Measurements from ENCODE around the gene PRMT7.
A peak's percentile ranks its signal among the peaks of the same experiment; 100 is the strongest.

Gene PRMT7

DNA sequence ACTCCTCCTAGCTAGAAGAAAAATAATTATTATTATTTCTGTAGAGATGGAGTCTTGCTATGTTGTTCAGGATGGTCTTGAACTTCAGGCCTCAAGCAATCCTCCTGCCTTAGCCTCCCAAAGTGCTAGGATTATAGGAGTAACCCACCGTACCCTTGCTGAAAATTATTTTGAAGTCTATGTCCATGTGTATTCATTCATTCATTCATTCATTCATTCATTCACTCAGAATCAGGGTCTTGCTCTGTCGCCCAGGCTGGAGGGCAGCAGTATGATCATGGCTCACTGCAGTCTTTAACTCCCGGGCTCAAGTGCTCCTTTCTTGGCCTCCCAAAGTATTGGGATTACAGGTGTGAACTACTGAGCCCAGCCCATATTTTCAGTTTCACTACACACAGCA lies 4.2 kb upstream of the PRMT7 start:
- no peak for DNase-seq (ENCODE audit: low read depth)

DNA sequence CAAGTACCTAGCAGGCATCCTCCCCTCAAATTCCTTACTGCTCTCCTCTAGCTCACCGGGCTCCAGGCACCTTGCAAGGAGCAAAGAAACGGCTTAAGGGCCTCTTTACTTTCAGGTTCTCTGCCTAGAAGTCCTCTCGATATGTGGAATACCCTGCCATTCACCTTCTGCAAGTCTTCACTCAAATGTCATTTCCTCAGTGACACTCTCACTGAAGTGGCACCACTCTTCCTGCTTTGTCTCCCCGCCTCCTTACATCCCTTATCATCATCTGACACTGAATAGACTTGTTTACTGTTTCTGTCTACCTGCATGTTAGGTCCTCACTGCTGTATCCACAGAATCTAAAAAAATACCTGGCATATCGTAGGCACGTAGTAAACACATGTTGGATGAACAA lies 1.0 kb upstream of the PRMT7 start:
- no peak for DNase-seq (ENCODE audit: low read depth)

DNA sequence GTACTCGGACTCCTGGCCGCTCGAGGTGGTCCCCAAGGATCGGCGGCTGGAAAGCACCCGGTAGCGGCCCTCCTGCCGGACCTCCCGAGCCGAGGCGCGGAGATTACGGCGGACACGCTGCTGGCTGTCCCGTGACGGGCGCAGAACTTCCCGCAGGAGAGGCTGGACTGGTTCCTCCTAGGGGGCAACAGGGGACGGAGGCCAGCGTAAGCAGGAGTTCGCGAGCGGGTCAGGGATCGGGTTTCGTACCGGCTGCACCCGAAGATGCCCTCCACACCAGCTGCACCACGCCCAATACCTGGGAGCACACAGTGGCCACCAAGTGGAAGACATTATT lies 414 bp upstream of the PRMT7 start:
- DNase-seq (ENCODE audit: low read depth): no peak

DNA sequence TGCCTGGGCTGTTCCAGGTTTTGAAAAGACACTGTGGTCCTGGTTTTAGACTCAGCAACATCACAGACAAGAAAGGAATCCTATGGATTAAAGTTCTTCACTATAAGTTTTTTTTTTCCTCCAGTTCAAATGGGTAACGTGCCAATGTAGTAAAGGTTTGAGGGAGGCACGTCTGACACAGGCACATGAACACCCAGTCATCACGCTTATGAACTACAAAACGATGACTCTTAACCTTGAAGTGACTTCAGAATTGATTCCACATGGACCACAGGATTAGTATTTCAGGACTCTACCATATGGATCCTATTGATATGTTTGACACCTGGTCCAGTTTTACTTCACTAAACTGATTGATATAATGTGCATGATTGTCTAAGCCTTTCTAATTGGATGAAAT lies 2.3 kb downstream of the PRMT7 start:
- no peak for DNase-seq (ENCODE audit: low read depth)

DNA sequence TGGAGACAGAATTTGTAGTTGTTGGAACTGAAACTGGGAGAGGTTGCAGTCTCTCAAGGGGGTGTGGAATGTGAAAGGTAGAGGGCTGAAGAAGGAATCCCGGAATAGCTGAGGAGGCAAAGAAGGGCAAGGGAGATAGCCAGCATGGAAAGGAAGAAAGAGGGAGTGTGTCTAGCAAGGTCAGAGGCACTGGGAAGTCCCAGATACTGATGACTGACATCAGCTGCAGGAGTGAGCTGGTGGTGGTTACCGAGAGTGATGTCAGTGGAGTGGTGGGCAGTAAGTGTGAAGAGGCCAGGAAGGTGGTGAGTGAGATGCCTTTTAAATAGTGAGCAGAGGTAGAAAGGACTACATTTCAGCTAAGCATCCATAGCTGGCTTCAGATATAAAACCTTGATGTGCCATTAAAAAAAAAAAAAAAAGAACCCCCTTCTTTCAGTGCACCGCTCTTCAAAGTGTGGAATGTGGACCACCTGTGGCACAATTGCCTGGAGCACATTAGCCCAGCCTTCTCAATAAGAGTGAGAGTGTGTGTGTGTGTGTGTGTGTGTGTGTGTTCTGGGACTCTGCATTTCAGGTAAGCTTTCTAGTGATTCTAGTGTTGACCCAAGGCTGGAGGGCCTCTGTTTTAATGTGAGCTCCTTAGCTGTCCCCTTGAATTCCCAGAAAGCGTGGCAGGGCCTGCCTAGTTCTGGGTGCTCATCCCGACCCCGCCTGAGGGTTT lies 8.5 kb downstream of the PRMT7 start:
- no peak for DNase-seq (ENCODE audit: low read depth)

DNA sequence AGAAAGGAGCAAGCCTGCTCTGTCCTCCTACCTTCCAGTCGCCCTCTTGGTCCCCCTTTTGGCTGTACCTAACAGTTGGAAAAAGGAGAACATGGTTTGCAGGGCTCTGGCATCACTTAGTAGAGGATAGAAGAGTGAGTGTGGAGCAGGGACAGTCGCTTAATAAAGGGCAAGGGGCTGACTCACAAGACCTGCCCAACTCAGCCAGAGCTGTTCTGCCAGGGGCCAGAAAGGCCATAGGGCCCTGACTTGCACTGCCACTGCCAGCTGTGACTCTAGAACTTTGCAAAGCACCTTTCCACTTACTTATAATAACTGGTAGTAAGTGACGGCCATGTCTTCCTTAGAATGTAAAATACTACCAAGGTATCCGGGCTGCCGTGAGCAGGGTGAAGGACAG lies 13.5 kb downstream of the PRMT7 start:
- DNase-seq (ENCODE audit: low read depth): no peak

DNA sequence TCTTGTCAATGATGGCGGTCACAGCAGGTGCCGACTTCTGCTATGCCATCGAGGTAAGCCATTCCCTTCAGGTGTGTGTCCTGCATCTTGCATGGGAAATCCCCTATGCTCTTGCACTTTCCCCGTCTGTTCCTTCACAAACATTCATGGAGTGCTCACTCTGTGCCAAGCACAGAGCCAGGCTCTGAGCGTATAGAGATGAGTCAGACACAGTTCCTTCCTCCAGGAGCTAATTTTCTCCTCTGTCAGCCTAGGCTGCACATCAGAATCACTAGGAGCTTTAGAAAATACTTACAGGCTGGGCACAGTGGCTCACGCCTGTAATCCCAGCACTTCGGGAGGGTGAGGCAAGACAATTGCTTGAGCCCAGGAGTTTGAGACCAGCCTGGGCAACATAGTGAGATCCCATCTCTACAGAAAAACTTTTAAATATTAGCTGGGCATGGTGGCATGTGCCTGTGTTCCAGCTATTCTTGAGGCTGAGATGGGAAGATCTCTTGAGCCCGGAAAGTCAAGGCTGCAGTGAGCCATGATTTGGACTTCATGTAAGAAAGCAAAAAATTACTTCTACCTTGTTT lies 14.1 kb downstream of the PRMT7 start:
- DNase-seq (ENCODE audit: low read depth): no peak

DNA sequence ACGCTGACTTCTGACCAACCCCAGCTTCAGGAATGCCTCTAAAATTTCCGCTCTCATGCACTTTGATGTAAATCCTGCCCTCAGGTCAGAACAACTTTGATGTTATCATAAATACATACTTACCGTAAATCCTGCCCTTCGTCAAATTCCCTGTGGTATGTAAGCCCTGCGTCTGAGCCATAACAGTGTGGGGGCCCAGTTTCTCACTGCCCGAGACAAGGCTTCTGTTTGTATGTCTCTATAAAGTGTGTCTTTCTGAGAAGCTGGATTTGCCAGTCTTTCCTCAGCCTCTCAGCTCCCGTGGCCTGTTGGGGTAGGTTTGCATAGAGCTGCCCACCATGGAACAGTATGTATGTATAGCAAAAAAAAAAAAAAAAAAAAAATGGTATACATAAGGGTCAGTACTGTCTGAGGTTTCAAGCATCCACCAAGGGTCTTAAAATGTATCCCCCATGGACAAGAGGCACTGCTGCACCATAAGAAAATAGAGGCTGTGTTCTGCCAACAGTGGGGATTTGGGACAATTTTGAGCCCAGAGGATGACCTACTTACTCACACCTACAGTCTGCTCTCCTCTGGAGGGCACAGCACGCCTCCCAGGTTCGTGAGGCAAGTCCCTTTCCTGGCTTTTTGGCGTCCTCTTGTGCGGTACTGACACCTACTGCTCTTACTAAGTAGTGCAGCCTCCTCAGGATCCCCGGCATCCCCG lies 17.5 kb downstream of the PRMT7 start:
- peak; percentile 50 for DNase-seq (ENCODE audit: low read depth)

DNA sequence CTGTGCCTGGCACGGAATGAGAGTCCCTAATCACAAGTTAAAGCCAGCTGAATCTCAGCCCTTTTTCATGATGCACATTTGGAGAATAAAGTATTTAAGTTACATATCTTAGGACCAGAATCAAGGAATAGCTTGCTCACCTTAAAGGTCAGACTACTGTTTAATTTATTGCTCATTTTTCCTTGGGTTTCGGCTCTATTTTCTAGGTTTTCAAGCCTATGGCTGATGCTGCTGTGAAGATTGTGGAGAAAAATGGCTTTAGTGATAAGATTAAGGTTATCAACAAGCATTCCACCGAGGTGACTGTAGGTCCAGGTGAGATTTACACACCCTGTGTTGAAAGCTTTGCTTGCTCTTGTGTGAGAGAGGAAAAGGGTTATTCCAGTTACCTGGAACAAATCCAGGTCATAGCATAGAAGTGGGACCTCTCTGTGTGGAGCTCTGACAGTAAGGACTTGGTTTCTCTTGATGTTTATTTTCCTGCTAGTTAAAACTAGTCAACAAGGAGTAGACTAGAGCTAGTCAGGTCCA lies 18.1 kb downstream of the PRMT7 start:
- DNase-seq (ENCODE audit: low read depth): no peak

DNA sequence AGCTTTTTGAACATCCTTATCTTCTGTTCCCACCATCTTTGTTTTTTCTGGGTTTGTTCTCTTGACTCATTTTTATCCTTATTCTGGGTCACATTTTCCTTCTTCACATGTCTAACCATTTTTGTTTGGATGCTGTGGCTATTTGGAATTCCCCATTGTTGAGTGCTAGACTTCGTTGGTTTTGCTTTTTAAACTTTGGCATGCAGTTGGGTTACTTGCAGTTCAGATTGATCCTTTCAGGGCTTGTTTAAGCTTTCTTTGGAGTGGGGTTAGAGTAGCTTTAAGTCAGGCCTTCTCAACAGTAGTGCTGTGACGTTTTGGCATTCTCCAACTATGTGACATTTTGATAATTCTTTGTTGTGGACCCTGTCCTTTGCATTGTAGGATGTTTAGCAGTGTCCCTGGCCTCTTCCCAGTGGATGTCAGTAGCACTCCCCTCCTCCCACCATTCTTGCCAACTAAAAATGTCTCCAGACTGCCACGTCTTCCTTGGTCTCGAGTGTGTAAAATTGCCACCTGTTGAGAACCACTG lies 21.1 kb downstream of the PRMT7 start:
- no peak for DNase-seq (ENCODE audit: low read depth)

DNA sequence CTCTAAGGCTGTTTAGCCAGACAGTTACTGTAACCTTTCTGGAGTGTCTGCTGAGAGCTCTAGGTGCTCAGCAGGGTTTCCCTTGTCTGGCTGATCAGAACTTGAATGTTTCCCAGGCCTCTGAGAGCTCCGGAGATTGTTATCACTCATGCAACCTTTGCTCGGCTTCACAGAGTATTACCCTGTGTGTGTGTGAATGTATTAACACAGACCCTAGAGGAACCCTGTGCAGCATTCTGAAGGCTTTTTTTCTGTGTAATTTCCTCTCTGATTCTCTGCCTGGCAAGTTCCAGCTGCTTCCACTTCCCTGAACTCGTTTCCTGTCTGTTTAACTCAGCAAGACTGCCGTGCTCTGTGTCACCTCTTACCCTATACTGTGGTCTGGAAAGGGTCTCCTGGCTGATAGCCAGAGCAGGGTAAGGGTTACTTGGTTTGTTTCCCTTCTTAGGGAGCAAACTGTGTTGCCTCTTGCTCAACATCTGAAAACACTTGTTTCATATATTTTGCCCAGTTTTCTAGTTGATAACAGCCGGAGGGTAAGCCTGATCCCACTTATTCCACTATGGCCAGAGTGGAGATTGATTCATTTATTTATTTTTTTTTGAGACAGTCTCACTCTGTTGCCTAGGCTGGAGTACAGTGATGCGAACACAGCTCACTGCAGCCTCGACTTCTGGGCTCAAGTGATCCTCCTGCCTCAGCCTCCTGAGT lies 21.7 kb downstream of the PRMT7 start:
- no peak for DNase-seq (ENCODE audit: low read depth)

DNA sequence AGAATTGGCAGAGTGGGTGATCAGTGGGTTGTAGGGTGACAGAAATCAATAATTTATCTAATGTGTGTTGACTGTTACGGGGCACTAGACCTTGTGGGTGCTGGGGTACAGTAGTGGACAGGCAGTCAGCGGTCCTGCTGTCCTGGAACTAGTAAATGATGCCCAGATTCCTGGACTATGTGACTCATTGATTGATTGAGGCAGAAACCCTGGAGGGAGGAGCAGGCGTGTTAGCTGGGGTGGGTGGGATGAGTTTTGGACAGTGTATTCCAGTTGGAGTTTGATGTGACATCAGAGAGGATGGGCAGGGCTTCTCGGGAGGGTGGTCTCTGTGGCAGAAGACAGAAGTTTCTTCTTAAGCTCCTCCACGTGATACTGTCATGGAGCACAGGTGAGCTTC lies 24.4 kb downstream of the PRMT7 start:
- DNase-seq (ENCODE audit: low read depth): no peak

DNA sequence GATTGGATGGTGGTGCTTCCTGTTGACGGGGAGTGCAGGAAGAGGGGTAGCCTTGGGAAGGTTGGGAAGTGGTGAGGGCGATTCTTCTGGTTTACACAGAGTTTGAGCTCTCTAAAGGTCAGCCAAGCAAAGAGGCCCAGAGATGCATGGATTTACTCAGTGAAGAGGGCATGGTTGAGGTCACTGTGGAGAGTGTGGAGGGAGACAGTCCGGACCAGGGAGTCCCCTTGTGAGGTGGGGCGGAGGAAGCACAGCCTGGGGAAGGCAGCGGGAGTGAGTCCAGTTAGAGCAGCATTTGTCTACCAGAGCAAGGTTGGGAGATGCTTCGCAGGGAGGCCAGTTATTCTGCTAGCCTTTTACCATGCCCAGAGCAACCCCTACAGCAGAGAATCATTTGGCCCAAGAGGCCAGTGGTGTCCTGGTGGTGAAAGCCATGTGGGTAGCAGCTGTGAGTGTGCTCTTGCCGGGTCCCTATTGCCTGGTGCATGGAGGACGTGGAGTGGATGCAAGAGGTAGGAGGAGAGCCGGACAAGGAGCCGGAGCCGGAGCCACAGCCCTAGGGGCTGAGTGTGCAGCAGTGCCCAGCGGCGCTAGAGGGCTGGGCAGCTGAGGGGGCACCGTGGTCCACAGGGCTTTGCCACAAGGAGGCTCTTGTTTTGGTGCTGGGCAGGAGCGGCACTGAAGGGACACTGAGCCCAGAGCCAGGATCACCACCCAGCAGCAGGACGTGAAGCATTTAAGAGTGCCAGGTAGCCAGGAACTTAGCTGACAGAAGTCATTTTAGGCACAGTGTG lies 27.7 kb downstream of the PRMT7 start:
- no peak for DNase-seq (ENCODE audit: low read depth)

DNA sequence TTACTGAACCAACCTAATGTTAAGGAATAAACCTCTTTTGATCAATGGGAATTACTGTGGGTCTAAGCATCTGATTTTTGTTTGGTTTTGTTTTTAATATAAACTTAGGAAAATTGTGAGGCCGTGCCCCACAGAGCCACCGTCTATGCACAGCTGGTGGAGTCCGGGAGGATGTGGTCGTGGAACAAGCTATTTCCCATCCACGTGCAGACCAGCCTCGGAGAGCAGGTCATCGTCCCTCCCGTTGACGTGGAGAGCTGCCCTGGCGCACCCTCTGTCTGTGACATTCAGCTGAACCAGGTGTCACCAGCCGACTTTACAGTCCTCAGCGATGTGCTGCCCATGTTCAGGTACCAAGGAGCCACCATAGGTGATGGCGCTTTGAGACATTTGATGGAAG lies 28.4 kb downstream of the PRMT7 start:
- no peak for DNase-seq (ENCODE audit: low read depth)

DNA sequence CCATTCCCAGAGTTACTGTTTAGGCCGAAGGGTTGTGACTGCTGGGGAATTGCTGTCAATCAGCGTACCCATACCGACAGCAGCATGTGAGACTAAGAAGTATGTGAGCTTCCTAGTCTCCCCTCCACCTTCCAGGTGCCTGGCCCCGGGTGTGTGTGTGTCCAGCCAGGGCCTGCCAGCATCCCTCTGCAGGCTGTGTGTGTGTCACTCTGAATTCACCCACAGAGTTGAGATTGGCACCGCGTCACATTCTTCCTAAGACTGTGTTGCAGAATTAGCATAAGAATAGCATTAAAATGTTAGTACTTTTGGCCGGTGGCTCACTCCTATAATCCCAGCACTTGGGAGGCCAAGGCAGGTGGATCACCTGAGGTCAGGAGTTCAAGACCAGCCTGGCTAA lies 31.8 kb downstream of the PRMT7 start:
- no peak for DNase-seq (ENCODE audit: low read depth)

DNA sequence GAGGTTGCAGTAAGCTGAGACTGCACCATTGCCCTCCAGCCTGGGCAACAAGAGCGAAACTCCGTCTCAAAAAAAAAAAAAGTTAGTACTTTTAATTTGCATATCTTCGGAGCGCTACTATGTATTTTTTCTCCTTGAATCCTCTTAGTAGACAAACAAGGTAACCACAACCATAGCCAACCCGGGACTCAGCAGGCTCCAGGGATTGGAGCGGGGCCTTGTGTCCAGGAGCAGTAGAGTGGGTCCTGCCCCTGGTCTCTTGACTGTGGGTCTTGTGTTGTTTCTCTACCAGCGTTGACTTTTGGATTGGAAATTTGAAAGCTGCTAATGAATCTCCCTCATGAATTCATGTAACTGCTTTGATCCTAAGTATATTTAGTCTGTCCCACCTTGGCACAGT lies 32.3 kb downstream of the PRMT7 start:
- DNase-seq (ENCODE audit: low read depth): no peak

DNA sequence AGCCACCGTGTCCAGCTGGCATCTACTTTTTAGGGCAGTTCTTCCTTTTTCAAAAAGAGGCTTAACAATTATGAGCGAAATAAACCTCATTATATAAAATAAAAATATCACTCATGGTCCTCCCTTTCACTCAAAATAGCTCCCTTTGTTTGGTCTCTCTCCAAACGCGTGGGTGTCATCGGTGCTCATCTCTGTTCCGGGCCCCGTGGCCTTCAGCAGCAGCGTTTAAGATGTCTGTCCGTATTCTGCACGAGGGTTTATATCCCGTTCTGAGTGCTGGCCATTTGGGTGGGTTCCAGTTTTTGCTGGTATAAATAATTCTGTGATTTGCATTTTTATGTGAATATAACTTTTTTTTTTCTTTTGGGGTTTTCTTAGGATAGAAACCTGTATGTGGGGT lies 33.4 kb downstream of the PRMT7 start:
- no peak for DNase-seq (ENCODE audit: low read depth)

DNA sequence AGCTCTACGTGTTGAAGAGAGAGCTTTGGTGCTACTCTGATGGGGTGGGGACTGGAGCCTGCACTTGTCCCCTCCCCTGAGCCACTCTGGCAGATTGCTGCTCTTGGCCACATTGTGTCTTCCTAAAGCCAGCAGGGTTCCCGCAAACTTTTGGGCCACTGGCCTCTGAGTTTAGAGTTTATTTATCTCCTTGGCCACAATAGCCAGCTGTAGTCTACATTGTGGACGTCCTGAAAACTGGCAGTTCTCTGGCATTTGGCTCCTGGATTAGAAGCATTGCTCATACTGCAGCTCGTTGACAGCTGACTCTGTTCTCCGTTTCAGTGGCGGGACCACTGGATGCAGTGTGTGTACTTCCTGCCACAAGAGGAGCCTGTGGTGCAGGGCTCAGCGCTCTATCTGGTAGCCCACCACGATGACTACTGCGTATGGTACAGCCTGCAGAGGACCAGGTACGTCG lies 34.6 kb downstream of the PRMT7 start:
- no peak for DNase-seq (ENCODE audit: low read depth)

DNA sequence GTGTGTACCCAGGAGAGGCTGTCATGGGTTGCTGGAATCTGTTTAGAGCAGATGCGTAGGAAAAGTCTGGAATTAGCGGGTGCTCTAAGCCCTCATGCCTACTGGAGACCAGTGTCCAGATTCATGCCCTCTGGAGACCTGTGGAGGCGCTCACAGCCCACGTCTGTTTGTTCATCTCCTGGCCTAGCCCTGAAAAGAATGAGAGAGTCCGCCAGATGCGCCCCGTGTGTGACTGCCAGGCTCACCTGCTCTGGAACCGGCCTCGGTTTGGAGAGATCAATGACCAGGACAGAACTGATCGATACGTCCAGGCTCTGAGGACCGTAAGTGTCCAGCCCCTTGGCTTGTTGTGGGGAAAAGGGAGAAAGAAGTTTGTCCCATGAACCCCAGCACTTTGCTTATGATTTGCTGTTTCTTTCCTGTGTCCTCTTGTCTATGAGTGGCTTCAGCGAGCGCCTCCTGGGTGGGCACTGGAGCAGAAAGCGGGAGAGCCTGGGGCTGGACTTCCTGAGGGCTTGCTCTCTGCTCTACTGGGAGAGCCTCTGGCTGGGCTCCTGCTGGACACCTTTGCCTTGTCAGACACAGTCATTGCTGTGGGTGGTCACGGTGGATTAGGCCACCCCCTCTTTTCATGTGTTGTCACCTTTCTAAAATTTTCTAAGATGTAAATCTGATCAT lies 35.3 kb downstream of the PRMT7 start:
- no peak for DNase-seq (ENCODE audit: low read depth)

DNA sequence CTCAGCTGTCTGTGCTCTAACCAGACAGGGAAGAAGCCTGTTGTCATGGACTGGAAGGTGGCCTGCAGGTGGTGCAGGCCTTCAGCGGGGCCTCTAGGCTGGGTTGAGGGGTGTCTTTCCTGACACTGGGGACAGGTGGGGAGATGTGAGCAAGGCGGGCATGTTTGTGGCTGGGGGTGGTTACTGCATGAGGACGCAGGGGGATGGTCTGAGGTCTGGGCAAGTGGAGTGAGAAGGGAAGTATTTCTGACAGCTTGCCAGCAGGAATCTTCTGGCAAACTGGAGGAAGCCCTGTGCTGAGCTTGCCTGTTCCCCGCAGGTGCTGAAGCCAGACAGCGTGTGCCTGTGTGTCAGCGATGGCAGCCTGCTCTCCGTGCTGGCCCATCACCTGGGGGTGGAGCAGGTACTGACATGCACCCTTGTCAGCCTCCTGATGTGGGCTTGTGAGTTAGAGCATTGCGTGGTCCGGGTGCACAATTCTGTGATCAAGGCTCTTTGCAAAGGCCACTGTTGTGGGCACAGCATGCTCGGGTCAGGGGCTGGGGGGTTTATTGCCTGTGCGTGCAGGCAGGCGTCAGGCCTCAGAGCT lies 36.2 kb downstream of the PRMT7 start:
- DNase-seq (ENCODE audit: low read depth): no peak

DNA sequence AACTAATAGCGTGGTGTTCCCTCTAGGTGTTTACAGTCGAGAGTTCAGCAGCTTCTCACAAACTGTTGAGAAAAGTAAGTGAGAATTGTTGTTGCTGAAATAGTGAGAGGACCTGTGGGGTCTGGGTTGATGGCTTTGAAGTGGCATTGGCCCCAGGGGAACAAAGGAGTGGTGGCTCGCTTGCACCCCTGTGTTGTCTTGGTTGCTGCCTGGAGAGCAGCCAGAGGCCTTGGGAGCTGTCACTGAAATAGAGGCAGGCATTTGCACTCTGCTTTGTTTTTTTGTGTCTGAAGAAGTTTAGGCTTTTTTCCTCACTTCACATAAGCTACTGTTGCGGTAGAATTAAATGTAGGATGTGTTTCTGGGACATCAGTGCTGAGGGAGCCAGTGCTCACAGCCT lies 36.8 kb downstream of the PRMT7 start:
- DNase-seq (ENCODE audit: low read depth): no peak

Data from stimulated activated CD8-positive, alpha-beta memory T cell treated with anti-CD3 and anti-CD28 coated beads, Interleukin-12 subunit alpha, Interleukin-12 subunit beta, amount 100 ng/mL, for 4 hours (primary cell).